Suppressor macrophage (primary cell): ENCODE measurements around the gene LHX6.
A peak's percentile ranks its signal among the peaks of the same experiment; 100 is the strongest.

Experiments used
- DNase-seq, 4 experiments: peaks; one replicate each; pipeline ENCODE4 v3.0.0-alpha.2; 2020 to 2022

LHX6 gene

GRCh38 chr9:122190597-122191381, 38.0 kb downstream of the LHX6 start:
- DNase-seq: no peak

- no peak for DNase-seq
Observed at GRCh38 chr9:122188369-122188768, 40.4 kb downstream of the LHX6 start.

- DNase-seq: no peak
Observed at GRCh38 chr9:122186777-122187470, 41.8 kb downstream of the LHX6 start.

DNA sequence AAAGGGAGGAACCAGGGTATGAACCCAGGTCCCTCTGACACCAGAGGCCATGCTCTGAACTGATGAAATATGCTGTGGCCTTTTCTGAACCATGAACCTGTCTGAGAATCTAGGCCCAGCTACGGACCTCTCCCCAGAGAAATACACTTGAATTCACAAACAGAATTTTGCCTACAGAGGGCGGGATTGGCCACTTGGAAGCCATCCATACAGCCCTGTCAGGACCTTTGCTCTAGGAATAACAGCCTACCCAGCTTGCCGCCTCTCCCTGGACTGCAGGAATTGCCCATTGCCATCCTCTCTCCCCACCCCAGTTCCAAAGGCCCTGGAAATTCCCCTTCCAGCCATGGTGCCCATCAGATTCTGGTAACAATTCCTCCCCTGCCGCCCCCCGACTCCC, 42.5 kb downstream of the LHX6 start:
- no peak for DNase-seq

- no peak for DNase-seq
Observed at GRCh38 chr9:122184551-122184950, 44.2 kb downstream of the LHX6 start.

- DNase-seq: no peak
Observed at GRCh38 chr9:122183501-122183900, 45.3 kb downstream of the LHX6 start.

- peak in 1 of 4 experiments; percentile 12 for DNase-seq
Observed at GRCh38 chr9:122180633-122181032, 48.1 kb downstream of the LHX6 start.

GRCh38 chr9:122179690-122180074, 49.1 kb downstream of the LHX6 start:
- no peak for DNase-seq

DNA sequence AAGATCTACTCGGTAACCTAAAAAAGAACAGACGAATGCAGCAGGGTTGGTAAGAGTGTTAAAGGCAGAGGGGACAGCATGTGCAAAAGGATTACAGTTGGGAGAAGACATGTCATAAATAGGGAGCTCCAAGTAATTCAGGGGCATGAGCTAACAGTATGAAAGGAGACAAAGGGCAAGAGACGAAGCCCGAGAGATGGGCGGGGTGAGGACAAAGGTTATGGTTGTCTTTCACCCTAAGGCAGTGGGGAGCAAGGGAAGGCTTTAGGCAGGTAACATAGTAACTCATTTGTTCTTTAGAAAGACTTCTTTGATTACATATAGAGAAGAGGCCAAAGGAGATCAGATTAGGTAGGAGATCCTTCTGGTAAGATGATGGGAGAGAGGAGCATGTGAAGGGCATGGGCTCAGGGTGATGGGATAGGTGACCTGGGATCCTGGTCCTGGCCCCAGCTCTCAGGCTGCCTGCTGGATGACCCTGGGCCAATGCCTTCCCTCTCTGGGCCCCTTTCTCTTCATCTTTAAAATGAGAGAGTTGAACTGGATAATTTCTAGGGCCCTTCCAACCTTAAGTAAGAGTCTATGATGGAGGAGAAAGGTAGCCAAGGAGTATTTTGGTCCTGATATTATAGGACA, 49.6 kb downstream of the LHX6 start:
- no peak for DNase-seq

GRCh38 chr9:122176916-122177315, 51.8 kb downstream of the LHX6 start:
- DNase-seq: no peak

DNA sequence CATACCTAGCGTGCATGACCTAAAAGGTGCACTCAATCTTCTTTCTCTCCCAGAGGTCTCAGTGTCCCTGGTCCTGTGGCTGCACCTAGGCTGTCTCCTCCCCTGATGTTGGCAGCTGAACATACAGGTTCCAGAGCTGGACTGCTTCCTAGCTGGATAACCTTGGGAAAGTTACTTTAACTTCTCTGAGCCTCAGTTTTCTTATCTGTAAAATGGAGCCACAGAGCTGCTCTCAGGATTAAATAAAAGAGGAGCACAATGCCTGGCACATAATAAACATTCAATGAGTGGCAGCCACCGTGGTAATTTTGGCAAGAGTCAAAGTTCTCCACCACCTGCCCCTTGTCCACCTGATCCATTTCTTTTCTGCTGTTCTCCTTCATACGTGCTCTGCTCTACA, 55.1 kb downstream of the LHX6 start:
- no peak for DNase-seq

- DNase-seq: no peak
Observed at GRCh38 chr9:122172131-122172530, 56.6 kb downstream of the LHX6 start.

GRCh38 chr9:122168356-122168755, 60.4 kb downstream of the LHX6 start:
- no peak for DNase-seq

DNA sequence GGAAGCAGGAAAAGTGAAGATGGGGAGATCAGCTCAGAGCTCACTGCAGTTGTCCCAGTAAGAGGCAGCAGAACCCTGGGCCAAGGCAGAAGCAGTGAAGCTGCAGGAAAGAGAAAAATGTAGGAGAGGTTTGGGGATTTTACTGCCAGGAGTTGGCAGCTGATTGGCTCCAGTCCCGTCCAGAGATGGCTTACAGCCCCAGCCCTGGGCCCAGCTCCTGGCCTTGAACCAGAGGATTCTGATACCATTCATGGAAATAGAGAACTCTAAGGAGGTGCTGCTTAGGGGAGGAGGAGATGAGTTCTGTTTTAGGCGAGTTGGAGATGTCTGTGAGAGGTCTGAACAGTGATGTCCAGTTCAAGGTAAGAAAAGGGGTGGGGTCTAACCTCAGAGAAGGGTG, 64.5 kb downstream of the LHX6 start:
- DNase-seq: no peak

GRCh38 chr9:122162415-122162814, 66.3 kb downstream of the LHX6 start:
- no peak for DNase-seq

- DNase-seq: no peak
Observed at GRCh38 chr9:122159925-122160246, 68.9 kb downstream of the LHX6 start.

GRCh38 chr9:122159026-122159924, 69.5 kb downstream of the LHX6 start, which contains the start of the genes MORN5 and NDUFA8:
Gene MORN5 (plus strand): TSS chr9:122159908. CDS start chr9:122159973, 65 bp downstream.
Gene NDUFA8 (minus strand): TSS chr9:122159779. CDS start chr9:122159677, 102 bp downstream.
- peak; percentile 99 to 100 (median 99) for DNase-seq

- peak; percentile 31 to 60 (median 46) for DNase-seq
Observed at GRCh38 chr9:122158202-122158601, 70.6 kb downstream of the LHX6 start.

DNA sequence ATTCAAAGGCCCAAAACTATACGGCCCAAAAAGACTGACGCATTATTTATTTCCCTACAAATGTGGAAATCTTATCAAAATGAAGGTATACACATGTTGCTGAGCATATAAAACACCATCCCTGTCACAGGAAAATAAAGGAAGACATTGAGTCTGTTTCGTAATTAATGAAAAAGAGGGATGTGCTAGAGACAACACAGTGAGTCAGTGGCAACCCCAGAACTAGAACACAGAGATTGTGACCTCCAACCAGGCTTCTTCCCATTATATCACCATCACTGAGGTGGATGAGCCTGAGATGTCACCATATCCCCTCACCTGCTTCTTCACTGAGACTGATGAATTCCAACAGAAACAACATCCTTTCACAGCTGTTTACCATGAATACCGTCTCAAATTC, 73.0 kb downstream of the LHX6 start:
- peak; percentile 3 to 31 (median 21) for DNase-seq
